Fibroblast of lung (primary cell): ENCODE data around the gene CFAP45.

ENCODE experiments used
- EZH2 ChIP-seq: IDR thresholded peaks from 2 replicates; pipeline ENCODE4 v1.5.1; 2012; ENCODE audit warnings: low read length, control low read depth, mild to moderate bottlenecking; ENCODE audit errors: missing control alignments
- TF ChIP-seq, protein P1 (sequence below), 2 donors: IDR thresholded peaks in 1 of 2; conservative IDR thresholded peaks in 1 of 2; 1 replicate in 1 of 2; 2 replicates in 1 of 2; pipeline ENCODE4 v1.5.1; 2011 to 2012; ENCODE audit warnings: low read length in 2 of 2, control low read depth in 1 of 2, inconsistent platforms in 1 of 2, low read depth in 1 of 2, mild to moderate bottlenecking in 1 of 2

- TF ChIP-seq, protein P1, sequence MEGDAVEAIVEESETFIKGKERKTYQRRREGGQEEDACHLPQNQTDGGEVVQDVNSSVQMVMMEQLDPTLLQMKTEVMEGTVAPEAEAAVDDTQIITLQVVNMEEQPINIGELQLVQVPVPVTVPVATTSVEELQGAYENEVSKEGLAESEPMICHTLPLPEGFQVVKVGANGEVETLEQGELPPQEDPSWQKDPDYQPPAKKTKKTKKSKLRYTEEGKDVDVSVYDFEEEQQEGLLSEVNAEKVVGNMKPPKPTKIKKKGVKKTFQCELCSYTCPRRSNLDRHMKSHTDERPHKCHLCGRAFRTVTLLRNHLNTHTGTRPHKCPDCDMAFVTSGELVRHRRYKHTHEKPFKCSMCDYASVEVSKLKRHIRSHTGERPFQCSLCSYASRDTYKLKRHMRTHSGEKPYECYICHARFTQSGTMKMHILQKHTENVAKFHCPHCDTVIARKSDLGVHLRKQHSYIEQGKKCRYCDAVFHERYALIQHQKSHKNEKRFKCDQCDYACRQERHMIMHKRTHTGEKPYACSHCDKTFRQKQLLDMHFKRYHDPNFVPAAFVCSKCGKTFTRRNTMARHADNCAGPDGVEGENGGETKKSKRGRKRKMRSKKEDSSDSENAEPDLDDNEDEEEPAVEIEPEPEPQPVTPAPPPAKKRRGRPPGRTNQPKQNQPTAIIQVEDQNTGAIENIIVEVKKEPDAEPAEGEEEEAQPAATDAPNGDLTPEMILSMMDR (conservative IDR thresholded peaks at IDR 0.05 in 1 of 2, IDR thresholded peaks at IDR 0.05 in 1 of 2; ENCODE audit: low read depth in 1 of 2, low read length in 2 of 2) = no peak
- TF ChIP-seq EZH2 = no peak
These were observed 22.1 kb downstream of the CFAP45 start for GRCh38 chr1:159877695-159878444.
